Measurements from ENCODE around the gene BLOC1S5.
"Not testable (repeated sequence)": the region's sequence is repeated elsewhere in the genome, so short reads cannot be mapped to it uniquely, and the experiment has no call there.

Gene BLOC1S5

DNA sequence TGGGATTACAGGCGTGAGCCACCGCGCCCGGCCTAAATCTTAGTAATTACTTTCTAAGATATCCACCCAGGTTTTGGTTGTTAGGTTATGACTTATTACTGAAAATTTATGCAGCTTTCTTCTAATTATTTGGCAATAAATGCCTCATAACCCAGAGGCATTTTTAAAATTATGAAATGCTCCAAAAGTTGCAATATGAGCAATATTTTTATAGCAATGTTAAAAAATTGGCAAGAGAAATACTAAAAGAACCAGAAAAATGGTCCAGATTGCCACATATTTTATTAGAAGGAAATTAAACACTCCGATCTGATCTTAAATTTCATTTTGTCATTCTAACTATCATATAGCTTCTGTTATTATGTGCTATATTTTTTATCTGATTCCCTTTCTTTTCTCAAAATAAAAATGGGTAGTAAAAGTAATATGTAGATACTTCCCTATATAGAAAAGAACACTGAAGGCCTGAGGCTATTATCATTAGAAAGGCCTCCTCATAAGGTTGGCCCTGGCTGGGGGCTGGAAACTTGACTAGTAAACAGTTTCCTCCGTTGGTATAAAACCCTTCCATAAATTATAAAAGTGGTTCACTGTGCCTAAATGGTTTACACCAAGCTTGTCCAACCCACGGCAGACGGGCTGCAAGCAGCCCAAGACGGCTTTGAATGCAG, 22.1 kb downstream of the BLOC1S5 start:
- peak; percentile 47 for DNase-seq

DNA sequence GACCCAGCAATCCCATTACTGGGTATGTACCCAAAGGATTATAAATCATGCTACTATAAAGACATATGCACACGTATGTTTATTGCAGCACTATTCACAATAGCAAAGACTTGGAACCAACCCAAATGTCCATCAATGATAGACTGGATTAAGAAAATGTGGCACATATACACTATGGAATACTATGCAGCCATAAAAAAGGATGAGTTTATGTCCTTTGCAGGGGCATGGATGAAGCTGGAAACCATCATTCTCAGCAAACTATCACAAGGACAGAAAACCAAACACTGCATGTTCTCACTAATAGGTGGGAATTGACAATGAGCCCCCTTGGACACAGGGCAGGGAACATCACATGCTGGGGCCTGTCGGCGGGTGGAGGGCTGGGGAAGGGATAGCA, 30.1 kb downstream of the BLOC1S5 start:
- not testable (repeated sequence) for DNase-seq

DNA sequence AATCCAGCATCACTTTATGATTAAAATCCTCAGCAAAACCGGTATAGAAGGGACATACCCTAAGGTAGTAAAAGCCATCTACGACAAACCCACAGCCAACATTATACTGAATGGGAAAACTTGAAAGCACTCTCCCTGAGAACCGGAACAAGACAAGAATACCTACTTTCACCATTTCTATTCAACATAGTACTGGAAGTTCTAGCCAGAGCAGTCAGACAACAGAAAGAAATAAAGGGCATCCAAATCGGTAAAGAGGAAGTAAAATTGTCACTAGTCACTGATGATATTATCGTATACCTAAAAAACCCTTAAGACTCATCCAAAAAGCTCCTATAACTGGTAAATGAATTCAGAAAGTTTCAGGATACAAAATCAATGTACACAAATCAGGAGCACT, 33.3 kb downstream of the BLOC1S5 start:
- DNase-seq: no peak

DNA sequence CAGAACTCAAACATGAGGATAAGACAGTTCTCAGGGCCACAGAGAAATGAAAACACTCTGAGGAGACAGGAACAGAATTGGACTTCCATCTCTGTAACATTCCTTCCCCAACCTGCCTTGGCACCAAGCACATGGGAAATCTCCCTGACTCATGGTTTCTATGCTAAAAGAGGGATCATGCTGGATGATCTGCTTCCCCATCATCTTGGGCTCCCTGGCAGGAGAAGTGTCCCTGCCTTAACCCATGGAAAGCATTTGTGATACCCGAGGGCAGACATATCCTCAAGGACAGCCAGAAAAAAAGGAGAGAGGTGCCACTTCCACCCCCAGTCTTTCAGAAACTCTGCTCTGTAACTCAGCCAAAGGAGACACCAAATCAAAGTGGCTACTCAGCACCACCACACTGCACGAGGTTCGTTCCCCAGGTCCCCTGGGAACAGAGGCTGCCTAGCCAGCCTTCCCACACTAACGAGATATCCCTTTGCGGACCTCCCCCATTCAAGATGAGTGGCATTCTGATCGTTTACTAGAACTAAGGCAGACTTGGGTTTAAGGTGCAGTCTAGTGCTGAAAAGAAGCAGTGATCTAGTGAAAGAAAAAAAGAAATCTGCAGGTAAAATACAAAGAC, 34.8 kb downstream of the BLOC1S5 start:
- no peak for DNase-seq

DNA sequence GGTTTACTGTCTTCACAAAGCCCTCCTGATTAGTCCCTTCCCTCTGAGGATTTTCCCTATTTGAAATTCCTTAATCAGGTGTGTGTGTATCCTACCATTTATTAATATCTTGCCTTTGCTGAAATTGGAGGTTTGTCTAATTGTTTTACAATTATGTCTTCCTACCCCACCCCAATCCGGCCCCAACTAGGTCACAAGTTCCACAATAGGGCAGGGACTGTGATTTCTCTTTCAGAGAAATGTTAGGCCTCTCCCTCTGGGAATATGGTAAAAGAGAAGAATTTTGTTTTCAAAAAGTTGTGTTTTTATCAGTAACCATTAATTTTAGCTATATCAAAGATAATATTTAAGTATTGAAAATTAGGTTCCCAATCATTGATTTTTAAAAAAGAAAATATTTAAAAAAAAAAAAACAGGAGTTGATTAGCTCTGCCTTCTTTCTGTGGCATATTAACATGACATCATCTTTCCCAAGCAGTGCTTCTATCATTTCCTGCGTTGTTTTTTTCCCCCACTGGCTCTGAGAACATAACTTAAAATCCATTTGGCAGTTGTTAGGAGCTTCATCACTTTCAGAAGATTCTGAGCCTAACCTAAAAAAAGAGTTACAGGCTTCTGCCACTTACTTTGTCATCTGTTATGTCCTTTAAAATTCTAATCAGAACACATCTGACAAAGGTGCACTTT, 36.1 kb downstream of the BLOC1S5 start:
- no peak for DNase-seq

DNA sequence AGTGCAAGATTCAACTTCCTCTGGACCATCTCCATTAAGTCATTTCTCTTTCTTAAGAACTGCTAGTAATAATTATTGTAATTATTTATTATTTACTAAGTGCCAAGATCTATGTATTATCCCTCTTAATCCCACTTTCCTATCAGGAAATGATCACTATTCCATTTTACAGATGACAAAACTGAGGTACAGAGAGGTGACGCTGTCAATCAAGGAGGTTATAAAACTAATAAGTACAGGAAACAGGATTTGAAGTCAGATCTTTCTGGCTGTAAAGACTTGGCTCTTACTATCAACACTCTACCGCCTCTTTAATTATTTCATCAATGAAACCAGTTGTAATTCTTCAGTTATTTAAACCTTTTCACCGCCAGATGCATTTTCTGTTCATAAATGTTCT, 37.4 kb downstream of the BLOC1S5 start:
- no peak for DNase-seq

DNA sequence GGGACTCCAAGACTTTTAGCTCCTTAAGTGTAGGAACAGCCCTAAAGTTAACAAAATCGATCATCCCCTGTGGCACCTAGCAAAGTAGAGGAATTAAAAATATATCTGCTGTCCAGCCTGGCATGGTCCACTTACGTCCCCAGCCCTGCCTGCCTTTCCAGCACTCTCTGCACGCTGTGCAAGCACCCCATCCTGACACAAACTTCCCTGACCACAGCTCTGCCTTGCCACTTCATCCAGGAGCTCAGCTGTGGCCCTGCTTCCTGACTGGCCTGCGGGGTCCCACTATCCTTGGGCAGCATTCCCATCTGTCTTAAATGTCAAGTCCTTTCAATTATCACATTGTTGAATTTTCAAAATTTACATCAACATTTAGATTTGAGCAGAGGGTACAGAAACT, 39.0 kb downstream of the BLOC1S5 start:
- DNase-seq: no peak

DNA sequence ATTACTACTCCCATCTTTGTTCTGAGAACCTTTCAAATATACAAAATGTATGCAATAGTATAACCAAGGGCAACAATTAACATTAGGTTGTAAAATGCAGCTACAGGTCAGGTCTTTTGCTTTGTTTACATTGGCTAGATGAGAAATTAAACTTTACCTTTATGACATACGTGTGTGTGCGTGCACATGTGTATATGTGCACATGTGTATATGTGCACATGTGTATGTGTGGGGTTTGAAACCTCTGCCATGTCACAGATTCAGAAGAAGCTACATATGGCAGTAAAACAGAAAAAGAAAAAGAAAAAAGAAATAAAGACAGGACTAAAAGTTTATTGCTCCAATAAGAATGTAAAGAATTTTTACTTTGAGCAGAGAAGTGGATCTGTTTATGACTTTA, 40.6 kb downstream of the BLOC1S5 start:
- no peak for DNase-seq

DNA sequence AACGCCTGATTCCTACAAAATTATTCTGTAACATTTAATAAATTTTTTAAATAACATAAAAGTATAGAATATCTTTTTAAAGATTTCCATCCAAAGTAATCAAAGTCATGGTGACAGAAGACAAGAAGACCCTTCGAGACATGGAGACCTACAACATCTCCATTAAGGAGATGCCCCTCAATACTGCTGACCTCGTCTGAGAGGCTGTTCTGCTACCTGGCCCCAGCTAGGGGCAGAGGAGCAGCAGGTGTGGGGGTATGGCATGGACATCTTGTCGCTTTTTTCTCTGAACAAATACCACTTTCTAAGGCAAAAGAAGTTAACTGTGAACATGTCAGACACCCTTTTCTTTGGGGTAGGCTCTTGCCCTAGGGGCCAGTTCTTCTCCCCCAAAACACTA, 44.1 kb downstream of the BLOC1S5 start:
- no peak for DNase-seq

DNA sequence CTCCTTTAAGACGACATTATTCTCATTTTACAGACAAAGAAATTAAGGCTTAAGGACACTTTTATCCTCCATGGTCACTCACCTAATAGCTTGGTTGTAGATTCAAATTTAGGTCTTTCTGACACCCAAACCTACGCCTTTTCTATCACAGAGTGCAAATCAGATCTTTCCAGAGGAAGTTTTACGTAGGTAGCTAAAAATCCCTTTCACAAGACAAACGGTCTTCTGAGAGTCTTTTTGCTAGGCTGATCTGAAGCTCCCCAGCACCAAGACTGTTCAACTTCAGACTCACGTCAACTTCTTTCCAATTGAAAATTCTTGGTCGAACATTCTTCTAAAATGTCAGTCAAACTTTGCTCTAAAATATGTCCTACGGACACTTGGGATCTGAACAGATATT, 46.5 kb downstream of the BLOC1S5 start:
- DNase-seq: no peak

DNA sequence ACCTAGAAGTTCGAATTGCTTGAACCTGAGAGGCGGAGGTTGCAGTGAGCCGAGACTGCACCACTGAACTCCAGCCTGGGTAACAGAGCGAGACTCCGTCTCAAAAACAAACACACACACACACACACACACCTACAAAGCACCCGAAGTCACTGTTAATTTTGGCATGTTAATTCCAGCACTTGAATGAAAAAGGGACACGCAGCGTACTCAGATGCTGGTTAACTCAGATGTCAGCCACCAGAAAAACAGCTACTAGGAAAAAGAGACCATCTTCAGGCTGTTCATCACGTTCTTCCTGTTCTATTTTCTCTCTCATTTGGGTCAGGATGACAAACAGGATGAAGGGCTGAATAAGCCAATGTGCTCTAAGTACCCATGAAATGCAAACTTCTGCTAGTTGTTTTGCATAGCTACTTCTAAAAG, 46.9 kb downstream of the BLOC1S5 start:
- no peak for DNase-seq

DNA sequence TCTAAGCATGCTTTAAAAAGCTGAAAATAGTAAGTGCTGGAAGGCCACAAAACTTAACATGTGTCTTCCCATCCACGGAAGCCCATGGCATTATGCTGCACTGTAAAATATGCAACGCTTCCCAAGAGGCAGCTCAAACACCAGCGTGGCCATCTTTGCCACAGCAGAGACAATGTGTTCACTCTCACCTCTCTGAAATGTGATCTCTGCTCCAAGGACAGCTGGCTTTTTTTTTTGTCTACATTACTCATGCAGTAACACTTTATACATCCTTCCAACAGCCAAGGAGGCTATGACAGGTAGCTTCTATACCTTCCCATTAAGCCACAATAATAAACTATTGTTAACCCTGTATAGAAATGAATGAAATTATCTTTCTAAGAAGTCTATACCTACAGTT, 49.2 kb downstream of the BLOC1S5 start:
- no peak for DNase-seq

DNA sequence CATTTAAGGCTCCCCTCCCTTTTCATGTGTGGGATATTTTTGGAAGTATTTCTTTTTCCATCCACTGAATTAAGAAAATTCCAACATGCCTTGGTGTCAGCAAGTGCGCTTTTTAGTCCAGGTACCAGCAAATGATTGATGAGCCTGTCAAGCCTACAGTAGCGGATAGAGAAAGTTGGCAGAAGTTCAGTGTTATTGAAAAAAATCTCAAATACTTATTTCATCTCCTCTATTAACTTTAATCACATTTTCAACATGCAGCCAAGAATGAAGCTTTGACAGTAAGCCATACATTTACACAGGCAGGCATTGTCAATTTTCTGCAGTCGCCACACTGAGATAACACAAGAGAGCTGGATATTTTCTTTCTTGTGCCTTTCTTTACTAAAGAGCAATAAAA, 50.4 kb downstream of the BLOC1S5 start:
- DNase-seq: no peak

DNA sequence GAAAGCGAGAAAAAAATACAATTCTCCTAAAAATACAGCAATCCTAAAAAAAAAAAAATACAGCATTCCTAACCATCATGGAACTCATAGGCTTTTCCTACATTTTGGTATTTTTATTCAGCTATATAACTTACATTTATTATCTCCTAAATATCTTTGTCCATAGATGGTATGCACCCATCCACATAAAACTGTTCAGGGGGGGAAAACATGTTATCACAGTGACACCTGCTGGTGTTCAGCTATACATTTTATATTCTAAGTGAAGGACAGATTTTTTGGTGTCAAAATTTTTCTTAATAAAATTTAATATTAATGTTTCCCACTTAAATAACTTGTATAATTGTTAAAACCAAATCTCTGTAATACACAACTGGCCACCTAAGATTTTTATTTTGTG, 58.0 kb downstream of the BLOC1S5 start:
- DNase-seq: peak; percentile 22

DNA sequence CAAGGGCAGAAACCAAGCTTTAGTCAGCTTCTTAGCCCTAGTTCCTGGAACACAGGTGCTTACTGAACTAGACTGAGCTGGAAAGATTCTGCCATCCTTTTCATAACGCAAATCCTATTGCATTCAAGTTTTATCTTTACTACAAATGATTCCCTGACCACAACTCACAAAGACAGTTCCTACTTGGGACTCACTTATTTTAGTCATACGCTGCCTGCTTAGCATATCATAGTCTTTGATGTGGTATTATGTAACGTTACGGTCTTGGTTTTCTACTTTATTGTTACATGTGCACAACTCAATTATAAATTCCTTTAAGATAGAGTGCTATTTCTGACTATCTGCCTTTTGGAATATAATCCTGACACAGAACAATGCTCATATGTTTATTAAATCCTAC, 59.1 kb downstream of the BLOC1S5 start:
- DNase-seq: no peak

DNA sequence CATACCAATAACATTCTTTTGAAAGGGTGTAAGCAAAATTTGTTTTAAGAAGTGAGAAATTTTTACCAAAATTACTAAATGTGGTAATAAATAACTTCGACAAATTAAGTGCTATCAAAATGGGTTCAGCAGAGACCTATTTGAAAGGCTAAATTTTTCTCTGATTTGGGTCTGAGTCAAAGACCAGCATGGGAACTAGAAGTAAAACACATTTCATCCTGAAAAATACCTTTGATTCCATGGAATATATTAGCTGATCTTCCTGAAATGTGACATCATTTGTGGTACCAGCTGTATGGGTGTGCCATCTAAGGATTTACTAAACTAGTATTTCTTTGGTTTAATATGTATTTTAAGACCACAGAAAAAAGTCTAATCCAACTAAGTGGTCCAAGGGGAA, 63.6 kb downstream of the BLOC1S5 start:
- DNase-seq: no peak

DNA sequence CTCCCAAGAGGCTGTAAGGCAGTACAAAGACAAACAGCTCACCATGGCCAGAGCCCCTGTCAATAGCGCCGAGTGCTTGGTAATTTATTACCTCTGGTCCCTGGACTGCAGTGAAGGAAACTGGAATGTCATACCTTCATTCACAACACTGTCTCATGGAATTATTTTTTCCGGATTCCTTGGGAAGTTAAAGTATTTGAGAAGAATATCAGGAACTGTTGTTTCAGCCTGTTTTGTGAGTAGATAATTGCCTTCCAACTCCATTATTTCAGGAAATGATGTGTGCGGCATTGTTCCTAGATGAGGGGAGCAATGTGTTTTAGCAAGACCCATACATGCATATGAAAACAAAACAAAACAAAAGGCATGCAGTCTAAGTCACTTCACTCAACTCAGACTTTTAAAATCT, 64.0 kb downstream of the BLOC1S5 start:
- DNase-seq: no peak

DNA sequence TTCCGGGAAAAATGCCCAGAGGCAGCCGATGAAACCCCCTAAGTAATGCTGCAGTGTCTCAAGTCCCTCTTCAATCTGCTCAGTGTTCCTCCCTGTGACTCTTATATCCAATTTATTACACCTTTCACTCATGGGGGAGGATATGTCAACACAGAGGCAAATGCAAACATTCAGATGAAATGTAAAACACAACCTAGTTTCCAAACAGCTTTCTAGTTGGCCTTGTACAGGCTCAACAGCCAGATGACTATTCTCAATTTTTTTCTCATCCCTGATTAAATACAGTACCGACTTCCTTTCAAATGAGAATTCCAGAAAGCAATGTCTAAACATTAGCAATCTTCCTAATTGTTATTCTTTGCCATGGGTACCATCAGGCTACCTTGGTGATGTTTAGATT, 65.0 kb downstream of the BLOC1S5 start:
- DNase-seq: no peak

DNA sequence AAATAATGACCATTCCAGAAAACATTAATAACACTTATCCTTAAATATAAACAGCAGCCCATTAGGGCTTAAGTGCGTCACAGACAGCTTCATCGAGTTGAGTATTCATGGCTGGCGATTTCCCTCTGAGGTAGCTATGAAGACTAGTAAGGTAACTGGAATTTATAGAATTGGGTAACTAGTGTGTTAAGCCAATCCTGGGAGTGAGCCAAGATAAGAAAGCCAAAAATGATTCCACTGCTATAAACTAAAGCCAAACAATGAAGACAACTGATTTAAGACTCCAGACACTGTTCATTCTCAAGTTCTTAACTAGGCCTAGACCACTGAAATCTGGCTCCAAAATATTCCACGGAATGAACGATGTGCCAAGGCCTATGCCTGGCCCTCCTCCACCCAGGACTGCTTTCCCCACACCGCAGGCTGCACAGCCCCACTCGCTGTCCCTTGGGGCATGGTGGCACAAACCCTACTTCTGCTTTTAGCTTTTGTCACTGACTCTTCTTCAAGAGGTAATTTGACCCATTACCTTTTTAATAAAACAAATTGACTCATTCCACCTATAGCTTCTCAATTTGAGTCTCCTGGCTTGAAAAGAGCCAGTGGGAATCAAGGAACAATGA, 66.0 kb downstream of the BLOC1S5 start:
- no peak for DNase-seq

DNA sequence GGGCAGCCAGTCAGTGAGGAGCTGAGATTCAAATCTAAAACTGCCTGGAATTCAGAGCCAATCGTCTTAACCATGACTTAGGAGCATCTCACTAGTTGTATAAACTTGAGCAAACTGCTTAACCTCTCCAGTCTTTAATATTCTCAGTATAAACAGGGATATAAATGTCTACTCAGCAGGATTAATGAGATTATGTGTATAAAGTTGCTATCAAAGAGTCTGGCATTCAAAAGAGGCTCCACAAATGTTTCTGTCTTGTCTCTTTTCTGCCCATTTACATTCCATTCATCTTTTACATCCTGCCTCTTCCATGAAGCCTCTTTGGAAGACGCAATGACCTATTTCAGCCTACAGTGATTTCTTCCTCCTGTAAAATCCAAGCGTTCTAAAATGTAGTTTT, 66.9 kb downstream of the BLOC1S5 start:
- DNase-seq: no peak

DNA sequence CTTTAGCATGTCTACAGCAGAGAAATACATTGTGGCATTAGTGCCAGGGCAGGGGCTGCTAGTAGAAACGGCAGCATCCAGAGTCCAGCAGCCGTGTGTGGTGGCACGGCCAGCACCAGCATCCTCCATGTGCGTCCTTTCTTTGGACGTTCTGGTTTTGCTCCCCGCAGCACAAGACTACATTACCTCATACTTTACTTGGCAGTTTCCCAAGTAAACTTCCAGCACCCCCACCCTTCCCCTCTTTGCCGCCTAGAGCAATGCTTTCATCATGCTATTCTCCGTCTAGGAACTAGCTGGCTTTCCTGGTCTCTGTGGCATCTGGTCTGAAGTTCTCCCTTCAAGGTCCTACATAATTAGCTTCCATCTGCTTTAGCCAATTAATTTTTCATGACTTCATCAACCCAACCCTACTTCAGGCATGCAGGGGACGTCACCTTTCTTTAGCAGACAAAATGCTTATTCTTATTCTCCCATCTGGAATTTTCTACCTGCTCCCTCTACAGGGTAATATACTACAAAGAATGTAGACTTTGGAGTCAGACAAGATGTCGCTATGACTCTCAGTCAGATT, 67.6 kb downstream of the BLOC1S5 start:
- DNase-seq: peak; percentile 3

DNA sequence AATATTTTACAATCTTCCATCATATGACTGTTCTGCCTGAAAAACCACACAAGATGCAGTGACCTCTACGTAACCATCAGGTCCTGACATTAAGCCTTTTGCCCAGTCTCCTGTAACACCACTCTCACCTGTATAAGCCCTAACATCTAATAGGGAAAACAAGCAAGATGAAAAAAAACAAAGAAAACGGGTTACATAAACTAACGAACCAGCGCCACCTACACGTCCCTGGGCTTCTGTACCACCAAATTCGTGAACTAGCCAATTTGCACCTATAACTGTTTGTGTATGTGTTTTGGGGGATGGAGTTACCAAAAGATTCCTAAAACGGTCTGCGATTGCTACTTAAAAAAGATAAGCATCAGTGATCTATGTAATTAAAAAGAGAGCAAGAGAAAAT, 70.2 kb downstream of the BLOC1S5 start:
- no peak for DNase-seq

DNA sequence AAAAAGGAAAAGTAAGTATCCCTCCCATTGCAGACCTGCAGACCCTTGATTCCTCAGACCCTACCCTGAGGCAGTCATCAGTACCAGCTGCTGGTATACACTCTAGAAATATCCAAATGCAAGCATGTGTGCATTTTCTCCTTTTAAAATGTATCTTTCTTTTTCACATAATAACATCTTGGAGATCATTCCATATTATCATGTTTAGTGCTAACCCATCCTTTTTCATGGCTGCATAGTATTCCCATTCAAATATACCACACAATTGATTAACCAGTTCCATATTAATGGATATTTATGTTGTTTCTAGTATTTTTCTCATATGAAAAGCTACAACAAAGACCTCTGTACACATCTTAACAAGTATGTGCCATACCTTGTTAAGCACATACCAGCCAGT, 70.8 kb downstream of the BLOC1S5 start:
- no peak for DNase-seq
